ENCODE measurements around the gene ZNF557.
A peak's percentile ranks its signal among the peaks of the same experiment; 100 is the strongest.
"Not testable (repeated sequence)": the region's sequence is repeated elsewhere in the genome, so short reads cannot be mapped to it uniquely, and the experiment has no call there.

The ZNF557 gene

GRCh38 chr19:7063339-7063738 lies 6.2 kb upstream of the ZNF557 start:
- POLR2A ChIA-PET, result no interaction called here
- H3K27ac ChIP-seq (ENCODE audit: insufficient read depth in 1 of 2, low read depth in 1 of 2, low read length in 2 of 2, poor library complexity in 1 of 2, severe bottlenecking in 2 of 2), result no peak overlapping the region
- WGBS (ENCODE audit: insufficient coverage), result 90% methylated on average over 2 of the region's 4 CpGs
- no peaks in the 10 kb centered on the region for H3K9me3 ChIP-seq (ENCODE audit: control extremely low read depth in 1 of 5, control insufficient read depth in 4 of 5, insufficient read depth in 2 of 5, low read depth in 1 of 5, low read length in 4 of 5)
- no peaks in the 10 kb centered on the region for H3K27me3 ChIP-seq (replicated peaks in 2 of 5; ENCODE audit: control insufficient read depth in 4 of 5, insufficient read depth in 5 of 5, low read length in 4 of 5)
- CTCF ChIA-PET, result no interaction called here
- H3K36me3 ChIP-seq (ENCODE audit: control insufficient read depth in 4 of 4, insufficient read depth in 4 of 4, low read length in 3 of 4), result no peaks in the 10 kb centered on the region
- no peak overlapping the region for H3K4me3 ChIP-seq (ENCODE audit: control insufficient read depth in 1 of 7, extremely low read depth in 1 of 7, insufficient read depth in 4 of 7, low read depth in 2 of 7, low read length in 6 of 7)
- peak in 2 of 3 donors; percentile 40 to 55 for DNase-seq
- no peaks in the 10 kb centered on the region for H3K4me1 ChIP-seq (ENCODE audit: control extremely low read depth in 1 of 4, control insufficient read depth in 4 of 4, insufficient read depth in 4 of 4, low read length in 3 of 4)

GRCh38 chr19:7063764-7064418 lies 5.6 kb upstream of the ZNF557 start:
- H3K36me3 ChIP-seq (ENCODE audit: control insufficient read depth in 4 of 4, insufficient read depth in 4 of 4, low read length in 3 of 4), result no peaks in the 10 kb centered on the region
- no peaks in the 10 kb centered on the region for H3K27me3 ChIP-seq (replicated peaks in 2 of 5; ENCODE audit: control insufficient read depth in 4 of 5, insufficient read depth in 5 of 5, low read length in 4 of 5)
- no peak overlapping the region for H3K27ac ChIP-seq (ENCODE audit: insufficient read depth in 1 of 2, low read depth in 1 of 2, low read length in 2 of 2, poor library complexity in 1 of 2, severe bottlenecking in 2 of 2)
- peak in 2 of 3 donors; percentile 44 to 48 for DNase-seq
- ChIA-PET POLR2A (no interaction called here), CTCF (no interaction called here)
- H3K4me1 ChIP-seq (ENCODE audit: control extremely low read depth in 1 of 4, control insufficient read depth in 4 of 4, insufficient read depth in 4 of 4, low read length in 3 of 4), result peaks cover 0 to 4% (median 0%) of the 10 kb centered on the region in 4 experiments
- no peak overlapping the region for H3K4me3 ChIP-seq (ENCODE audit: control insufficient read depth in 1 of 7, extremely low read depth in 1 of 7, insufficient read depth in 4 of 7, low read depth in 2 of 7, low read length in 6 of 7)
- H3K9me3 ChIP-seq (ENCODE audit: control extremely low read depth in 1 of 5, control insufficient read depth in 4 of 5, insufficient read depth in 2 of 5, low read depth in 1 of 5, low read length in 4 of 5), result no peaks in the 10 kb centered on the region
- WGBS (ENCODE audit: insufficient coverage), result 95% methylated on average over 6 of the region's 9 CpGs

GRCh38 chr19:7067122-7067521 lies 2.4 kb upstream of the ZNF557 start:
- H3K9me3 ChIP-seq (ENCODE audit: control extremely low read depth in 1 of 5, control insufficient read depth in 4 of 5, insufficient read depth in 2 of 5, low read depth in 1 of 5, low read length in 4 of 5); H3K4me3 ChIP-seq (ENCODE audit: control insufficient read depth in 1 of 7, extremely low read depth in 1 of 7, insufficient read depth in 4 of 7, low read depth in 2 of 7, low read length in 6 of 7); H3K27me3 ChIP-seq (replicated peaks in 2 of 5; ENCODE audit: control insufficient read depth in 4 of 5, insufficient read depth in 5 of 5, low read length in 4 of 5); H3K27ac ChIP-seq (ENCODE audit: insufficient read depth in 1 of 2, low read depth in 1 of 2, low read length in 2 of 2, poor library complexity in 1 of 2, severe bottlenecking in 2 of 2); POLR2A ChIA-PET: not testable (repeated sequence)
- WGBS (ENCODE audit: insufficient coverage), result 82% methylated on average over 10 of the region's 13 CpGs
- H3K4me1 ChIP-seq (ENCODE audit: control extremely low read depth in 1 of 4, control insufficient read depth in 4 of 4, insufficient read depth in 4 of 4, low read length in 3 of 4), result peaks cover 5 to 13% (median 10%) of the 10 kb centered on the region in 4 experiments
- CTCF ChIA-PET, result interaction anchor here (0.7 kb wide), 1 partner anchor 61 kb away, joined by 3 read pairs; no protein-coding TSS in a partner anchor
- H3K36me3 ChIP-seq (ENCODE audit: control insufficient read depth in 4 of 4, insufficient read depth in 4 of 4, low read length in 3 of 4), result peaks cover 0 to 12% (median 5%) of the 10 kb centered on the region in 4 experiments
- DNase-seq, result peak in 2 of 3 donors; percentile 48 to 60

GRCh38 chr19:7067716-7068115 lies 1.8 kb upstream of the ZNF557 start:
- CTCF ChIA-PET, result interaction anchor here (0.7 kb wide), 1 partner anchor 62 kb away, joined by 3 read pairs; no protein-coding TSS in a partner anchor
- POLR2A ChIA-PET, result no interaction called here
- WGBS (ENCODE audit: insufficient coverage), result no CpG with 5 or more reads among the region's 2 CpGs
- H3K4me3 ChIP-seq (ENCODE audit: control insufficient read depth in 1 of 7, extremely low read depth in 1 of 7, insufficient read depth in 4 of 7, low read depth in 2 of 7, low read length in 6 of 7), result no peak overlapping the region
- no peak for DNase-seq
- H3K27me3 ChIP-seq (replicated peaks in 2 of 5; ENCODE audit: control insufficient read depth in 4 of 5, insufficient read depth in 5 of 5, low read length in 4 of 5), result no peaks in the 10 kb centered on the region
- peaks cover 5 to 18% (median 11%) of the 10 kb centered on the region in 4 experiments for H3K36me3 ChIP-seq (ENCODE audit: control insufficient read depth in 4 of 4, insufficient read depth in 4 of 4, low read length in 3 of 4)
- no peak overlapping the region for H3K27ac ChIP-seq (ENCODE audit: insufficient read depth in 1 of 2, low read depth in 1 of 2, low read length in 2 of 2, poor library complexity in 1 of 2, severe bottlenecking in 2 of 2)
- H3K9me3 ChIP-seq (ENCODE audit: control extremely low read depth in 1 of 5, control insufficient read depth in 4 of 5, insufficient read depth in 2 of 5, low read depth in 1 of 5, low read length in 4 of 5), result peaks cover 0 to 4% (median 4%) of the 10 kb centered on the region in 5 experiments
- H3K4me1 ChIP-seq (ENCODE audit: control extremely low read depth in 1 of 4, control insufficient read depth in 4 of 4, insufficient read depth in 4 of 4, low read length in 3 of 4), result peaks cover 5 to 13% (median 10%) of the 10 kb centered on the region in 4 experiments

GRCh38 chr19:7068599-7068998 lies 904 bp upstream of the ZNF557 start:
- ChIA-PET POLR2A (interaction anchor here (1.4 kb wide), 1 partner anchor 23 kb away, joined by 6 read pairs; no protein-coding TSS in a partner anchor), CTCF (interaction anchor here (0.6 to 1.4 kb wide), 2 partner anchors 16 to 106 kb away, joined by 3 read pairs; no protein-coding TSS in a partner anchor)
- no peak for DNase-seq
- no CpG with 5 or more reads among the region's 6 CpGs for WGBS (ENCODE audit: insufficient coverage)
- peaks cover 5 to 13% (median 10%) of the 10 kb centered on the region in 4 experiments for H3K4me1 ChIP-seq (ENCODE audit: control extremely low read depth in 1 of 4, control insufficient read depth in 4 of 4, insufficient read depth in 4 of 4, low read length in 3 of 4)
- peak overlapping the region in 4 of 7 experiments; percentile 30 to 97 (median 52) for H3K4me3 ChIP-seq (ENCODE audit: control insufficient read depth in 1 of 7, extremely low read depth in 1 of 7, insufficient read depth in 4 of 7, low read depth in 2 of 7, low read length in 6 of 7)
- no peaks in the 10 kb centered on the region for H3K27me3 ChIP-seq (replicated peaks in 2 of 5; ENCODE audit: control insufficient read depth in 4 of 5, insufficient read depth in 5 of 5, low read length in 4 of 5)
- H3K9me3 ChIP-seq (ENCODE audit: control extremely low read depth in 1 of 5, control insufficient read depth in 4 of 5, insufficient read depth in 2 of 5, low read depth in 1 of 5, low read length in 4 of 5), result peaks cover 0 to 13% (median 9%) of the 10 kb centered on the region in 5 experiments
- peaks cover 8 to 26% (median 17%) of the 10 kb centered on the region in 4 experiments for H3K36me3 ChIP-seq (ENCODE audit: control insufficient read depth in 4 of 4, insufficient read depth in 4 of 4, low read length in 3 of 4)
- H3K27ac ChIP-seq (ENCODE audit: insufficient read depth in 1 of 2, low read depth in 1 of 2, low read length in 2 of 2, poor library complexity in 1 of 2, severe bottlenecking in 2 of 2), result no peak overlapping the region

GRCh38 chr19:7069904-7070226 lies 362 bp downstream of the ZNF557 start:
- Histone ChIP-seq H3K36me3 (ENCODE audit: control insufficient read depth in 4 of 4, insufficient read depth in 4 of 4, low read length in 3 of 4) (peaks cover 10 to 39% (median 27%) of the 10 kb centered on the region in 4 experiments), H3K4me3 (ENCODE audit: control insufficient read depth in 1 of 7, extremely low read depth in 1 of 7, insufficient read depth in 4 of 7, low read depth in 2 of 7, low read length in 6 of 7) (peak overlapping the region; percentile 90 to 98 (median 97)), H3K4me1 (ENCODE audit: control extremely low read depth in 1 of 4, control insufficient read depth in 4 of 4, insufficient read depth in 4 of 4, low read length in 3 of 4) (peaks cover 5 to 13% (median 10%) of the 10 kb centered on the region in 4 experiments), H3K27ac (ENCODE audit: insufficient read depth in 1 of 2, low read depth in 1 of 2, low read length in 2 of 2, poor library complexity in 1 of 2, severe bottlenecking in 2 of 2) (peak overlapping the region; percentile 64 to 89), H3K9me3 (ENCODE audit: control extremely low read depth in 1 of 5, control insufficient read depth in 4 of 5, insufficient read depth in 2 of 5, low read depth in 1 of 5, low read length in 4 of 5) (peaks cover 0 to 17% (median 13%) of the 10 kb centered on the region in 5 experiments), H3K27me3 (replicated peaks in 2 of 5; ENCODE audit: control insufficient read depth in 4 of 5, insufficient read depth in 5 of 5, low read length in 4 of 5) (no peaks in the 10 kb centered on the region)
- 0% methylated on average over 4 of the region's 12 CpGs for WGBS (ENCODE audit: insufficient coverage)
- DNase-seq, result no peak
- CTCF ChIA-PET, result interaction anchor here (0.6 to 1.4 kb wide), 3 partner anchors 15 to 950 kb away, joined by 3 read pairs; no protein-coding TSS in a partner anchor
- POLR2A ChIA-PET, result interaction anchor here (0.8 to 1.4 kb wide), 2 partner anchors 17 to 21 kb away, joined by 3 to 6 read pairs; no protein-coding TSS in a partner anchor

GRCh38 chr19:7072541-7072940 lies 3.0 kb downstream of the ZNF557 start:
- H3K27ac ChIP-seq (ENCODE audit: insufficient read depth in 1 of 2, low read depth in 1 of 2, low read length in 2 of 2, poor library complexity in 1 of 2, severe bottlenecking in 2 of 2), result no peak overlapping the region
- H3K27me3 ChIP-seq (replicated peaks in 2 of 5; ENCODE audit: control insufficient read depth in 4 of 5, insufficient read depth in 5 of 5, low read length in 4 of 5), result no peaks in the 10 kb centered on the region
- H3K36me3 ChIP-seq (ENCODE audit: control insufficient read depth in 4 of 4, insufficient read depth in 4 of 4, low read length in 3 of 4), result peaks cover 23 to 65% (median 53%) of the 10 kb centered on the region in 4 experiments
- DNase-seq, result no peak
- ChIA-PET POLR2A (no interaction called here), CTCF (no interaction called here)
- no peak overlapping the region for H3K4me3 ChIP-seq (ENCODE audit: control insufficient read depth in 1 of 7, extremely low read depth in 1 of 7, insufficient read depth in 4 of 7, low read depth in 2 of 7, low read length in 6 of 7)
- 100% methylated on average over 3 of the region's 6 CpGs for WGBS (ENCODE audit: insufficient coverage)
- H3K4me1 ChIP-seq (ENCODE audit: control extremely low read depth in 1 of 4, control insufficient read depth in 4 of 4, insufficient read depth in 4 of 4, low read length in 3 of 4), result peaks cover 5 to 13% (median 10%) of the 10 kb centered on the region in 4 experiments
- H3K9me3 ChIP-seq (ENCODE audit: control extremely low read depth in 1 of 5, control insufficient read depth in 4 of 5, insufficient read depth in 2 of 5, low read depth in 1 of 5, low read length in 4 of 5), result peaks cover 1 to 42% (median 34%) of the 10 kb centered on the region in 5 experiments

All from common myeloid progenitor, CD34-positive (primary cell).